Testis (tissue), 2 donors: Measurements from ENCODE around the gene ARHGEF16.

ENCODE experiments used
- POLR2A ChIP-seq: fragments of 450-650 bp; IDR thresholded peaks from one replicate; pipeline ENCODE4 v1.6.1; 2017; ENCODE audit warnings: antibody characterized with exemption, mild to moderate bottlenecking, moderate library complexity
- TF ChIP-seq, protein P1 (sequence below), 3 experiments: fragments of 450-650 bp in 2 of 3; fragments of 200-600 bp in 1 of 3; sonication (generic) in 1 of 3; IDR thresholded peaks; one replicate each; pipeline ENCODE4 v1.5.1; 2016 to 2019; ENCODE audit warnings: antibody characterized with exemption in 3 of 3, mild to moderate bottlenecking in 2 of 3, moderate library complexity in 1 of 3

DNA sequence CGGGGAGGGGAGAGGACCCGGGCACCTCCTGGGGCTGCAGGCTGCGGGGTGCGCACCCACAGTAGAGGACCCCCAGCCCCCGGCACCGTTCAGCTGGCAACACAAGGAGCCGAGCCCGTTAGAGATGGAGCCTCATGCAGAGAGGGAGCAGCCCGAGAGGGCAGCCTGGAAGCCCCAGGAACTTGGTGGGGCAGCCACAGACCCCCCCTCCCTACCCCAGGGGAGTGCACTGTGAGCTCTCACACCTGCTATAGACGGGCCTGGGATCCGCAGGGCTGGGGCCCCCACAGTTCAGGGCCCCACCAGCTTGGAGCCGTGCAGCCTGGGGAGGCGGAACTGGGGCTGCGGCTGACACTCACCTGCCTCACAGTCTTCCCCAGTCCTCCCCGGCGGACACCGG, 47.0 kb downstream of the ARHGEF16 start:
- TF ChIP-seq, protein P1, sequence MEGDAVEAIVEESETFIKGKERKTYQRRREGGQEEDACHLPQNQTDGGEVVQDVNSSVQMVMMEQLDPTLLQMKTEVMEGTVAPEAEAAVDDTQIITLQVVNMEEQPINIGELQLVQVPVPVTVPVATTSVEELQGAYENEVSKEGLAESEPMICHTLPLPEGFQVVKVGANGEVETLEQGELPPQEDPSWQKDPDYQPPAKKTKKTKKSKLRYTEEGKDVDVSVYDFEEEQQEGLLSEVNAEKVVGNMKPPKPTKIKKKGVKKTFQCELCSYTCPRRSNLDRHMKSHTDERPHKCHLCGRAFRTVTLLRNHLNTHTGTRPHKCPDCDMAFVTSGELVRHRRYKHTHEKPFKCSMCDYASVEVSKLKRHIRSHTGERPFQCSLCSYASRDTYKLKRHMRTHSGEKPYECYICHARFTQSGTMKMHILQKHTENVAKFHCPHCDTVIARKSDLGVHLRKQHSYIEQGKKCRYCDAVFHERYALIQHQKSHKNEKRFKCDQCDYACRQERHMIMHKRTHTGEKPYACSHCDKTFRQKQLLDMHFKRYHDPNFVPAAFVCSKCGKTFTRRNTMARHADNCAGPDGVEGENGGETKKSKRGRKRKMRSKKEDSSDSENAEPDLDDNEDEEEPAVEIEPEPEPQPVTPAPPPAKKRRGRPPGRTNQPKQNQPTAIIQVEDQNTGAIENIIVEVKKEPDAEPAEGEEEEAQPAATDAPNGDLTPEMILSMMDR (IDR thresholded peaks at IDR 0.05) = no peak
- TF ChIP-seq POLR2A = no peak
